Heart left ventricle (tissue), 16 donors: ENCODE results near the gene MRPL34. TPM values are rescaled to one million over a fixed set of nuclear protein-coding genes. Genes with fewer than 3 reads are reported as not detected.

Experiments used
- ATAC-seq, 4 donors: fragments of 200-7000 bp; cut with Tn5 transposase; one replicate each; pipeline ENCODE4 v1.9.1; 2020 to 2022; ENCODE audit warnings: moderate library complexity in 4 of 4, mild to moderate bottlenecking in 3 of 4, moderate number of reproducible peaks in 1 of 4
- DNase-seq, 5 donors: peaks; one replicate each; pipeline ENCODE4 v3.0.0-alpha.2; 2020
- H3K27ac ChIP-seq, 12 donors: fragments of 200-600 bp; sonication (generic) in 4 of 12; one replicate each; pipeline versions ENCODE4 v1.5.0 to v1.8.0; 2016 to 2022; ENCODE audit warnings: mild to moderate bottlenecking in 2 of 12
- H3K27me3 ChIP-seq, 9 donors: fragments of 200-600 bp; sonication (generic) in 2 of 9; one replicate each; pipeline versions ENCODE4 v1.5.1 to v1.8.0; 2016 to 2022; ENCODE audit warnings: mild to moderate bottlenecking in 3 of 9
- H3K36me3 ChIP-seq, 9 donors: fragments of 200-600 bp; sonication (generic) in 2 of 9; one replicate each; pipeline versions ENCODE4 v1.5.0 to v1.8.0; 2018 to 2022; ENCODE audit warnings: mild to moderate bottlenecking in 2 of 9
- H3K4me1 ChIP-seq, 12 donors: fragments of 200-600 bp; sonication (generic) in 4 of 12; one replicate each; pipeline versions ENCODE4 v1.5.0 to v1.8.0; 2016 to 2022; ENCODE audit warnings: mild to moderate bottlenecking in 3 of 12
- H3K4me3 ChIP-seq, 12 donors: fragments of 200-600 bp; sonication (generic) in 4 of 12; one replicate each; pipeline versions ENCODE4 v1.5.0 to v1.8.0; 2017 to 2022; ENCODE audit warnings: mild to moderate bottlenecking in 9 of 12, moderate library complexity in 4 of 12
- H3K9me3 ChIP-seq, 12 donors: fragments of 200-600 bp; sonication (generic) in 4 of 12; one replicate each; pipeline versions ENCODE4 v1.5.0 to v1.8.0; 2016 to 2022; ENCODE audit warnings: mild to moderate bottlenecking in 1 of 12
- CTCF ChIP-seq, 12 donors: fragments of 200-600 bp; sonication (generic) in 4 of 12; IDR thresholded peaks; one replicate each; pipeline versions ENCODE4 v1.5.0 to v1.8.0; 2018 to 2022; ENCODE audit warnings: antibody characterized with exemption in 12 of 12, mild to moderate bottlenecking in 5 of 12
- POLR2A ChIP-seq, 2 donors: fragments of 450-650 bp; IDR thresholded peaks; one replicate each; pipeline ENCODE4 v1.6.1; 2017; ENCODE audit warnings: antibody characterized with exemption in 2 of 2, mild to moderate bottlenecking in 2 of 2, moderate library complexity in 2 of 2
- WGBS, 4 donors: extraction: QIAGEN DNeasy Blood & Tissue Kit in 2 of 4; methylation state at CpG; one replicate each; pipeline versions ENCODE4 v1.1.5 to v1.1.7; 2013 to 2018; 5-methylcytosine and 5-hydroxymethylcytosine counted together
- intact Hi-C, 10 donors: fragments of 100-400 bp; cut with DNase I; formaldehyde crosslinking; loops; one replicate each; pipeline versions ENCODE4 v1.11.1 to v1.14.2; 2022
- polyA plus RNA-seq, 2 donors: library from polyadenylated mRNA; stranded (reverse); fragments of 200-250 nt; gene quantifications; one replicate each; pipeline ENCODE4 v1.2.3, GENCODE V29; 2013
- total RNA-seq, 9 donors: library from RNA; depleted of rRNA in 2 of 9; stranded (reverse); fragments of >200 nt in 2 of 9; fragmentation: NEBNext Ultra II Directional in 3 of 9; extraction: Animal tissue kit (Norgen Biotek cat#: 25700) in 3 of 9; gene quantifications; one replicate each; pipeline versions ENCODE4 v1.1.0 to v1.2.4, GENCODE V29; 2016 to 2023
- donor health status: ischemic (EF 13 %, LVEDD 7.1; RV severe dilation, severe dysfunction).
- donor health status: healthy with polysubstance abuse.
- donor health status: DM: no; HTN: yes; CAD: no.
- donor health status: DM: no; HTN: no; CAD: no.
- donor health status: ischemic (EF 25% LVEDD 6.9; RV normal size, moderate dysfunction).
- donor health status: ischemic (EF 25% LVEDD 5.7; RV mildly dilated, moderate dysfunction).
- donor health status: healthy.
- donor health status: DM: yes; HTN: yes; CAD: no.
- donor health status: ischemic (EF 35%, LVEDD 5.7; RV mildly dilated, moderate dysfunction).
- donor health status: nonischemic (EF 11% LVEDD 7.7; RV severe dilation, severe dysfunction).
- donor health status: DM: yes; HTN: yes; CAD: no.
- donor health status: PGD.
- donor health status: ischemic (EF 29% LVEDD 5.4; RV normal size, mild dysfunction).
- donor health status: nonischemic (EF 23%, LVEDD 6.1; RV moderate dilation, normal function).

MRPL34 gene
- total and polyA plus RNA-seq, 11 donors = 97.8 to 389 (median 190) TPM

- Histone ChIP-seq H3K4me1 (peaks cover 0 to 47% (median 32%) of the 10 kb centered on the region in 12 donors), H3K27me3 (no peaks in the 10 kb centered on the region), H3K27ac (peak overlapping the region in 11 of 12 donors; percentile 29 to 84 (median 76)), H3K4me3 (peak overlapping the region; percentile 58 to 98 (median 84)), H3K9me3 (no peaks in the 10 kb centered on the region), H3K36me3 (peaks cover 0 to 18% (median 14%) of the 10 kb centered on the region in 9 donors)
- 6 to 7% (median 6%) methylated on average over 14 to 23 of the region's 23 CpGs for WGBS, 4 donors
- no peak for TF ChIP-seq POLR2A (IDR thresholded peaks at IDR 0.05)
- no peak for TF ChIP-seq CTCF (IDR thresholded peaks at IDR 0.05)
- intact Hi-C loops = loop anchor here in 2 of 10 donors (2.0 kb wide), 2 partner anchors 23 to 25 kb away; partner anchors contain the start of gene ANO8 (in 1 of the 2)
- ATAC-seq = no peak
- DNase-seq = no peak
Measured at GRCh38 chr19:17309965-17310461, 4.3 kb downstream of the MRPL34 start.

- H3K4me3 ChIP-seq = no peak overlapping the region
- intact Hi-C loops = loop anchor here in 1 of 10 donors (2.0 kb wide), 1 partner anchor 21 kb away; no protein-coding TSS in a partner anchor
- ATAC-seq = no peak
- peaks cover 0 to 39% (median 23%) of the 10 kb centered on the region in 12 donors for H3K4me1 ChIP-seq
- 58 to 77% (median 72%) methylated on average over 10 to 11 of the region's 11 CpGs for WGBS, 4 donors
- TF ChIP-seq POLR2A (IDR thresholded peaks at IDR 0.05) (no peak), CTCF (IDR thresholded peaks at IDR 0.05) (no peak)
- no peaks in the 10 kb centered on the region for H3K9me3 ChIP-seq
- no peak for DNase-seq
- H3K27ac ChIP-seq = no peak overlapping the region
- H3K27me3 ChIP-seq = no peaks in the 10 kb centered on the region
- H3K36me3 ChIP-seq = peaks cover 0 to 32% (median 29%) of the 10 kb centered on the region in 9 donors
Measured at GRCh38 chr19:17311455-17312188, 6.0 kb downstream of the MRPL34 start.

- H3K4me1 ChIP-seq = peaks cover 0 to 31% (median 19%) of the 10 kb centered on the region in 12 donors
- H3K27me3 ChIP-seq = no peaks in the 10 kb centered on the region
- no peak overlapping the region for H3K27ac ChIP-seq
- no peak overlapping the region for H3K4me3 ChIP-seq
- H3K9me3 ChIP-seq = no peaks in the 10 kb centered on the region
- WGBS, 4 donors = 84 to 87% (median 86%) methylated on average over 18 to 20 of the region's 20 CpGs
- TF ChIP-seq POLR2A (IDR thresholded peaks at IDR 0.05) (no peak), CTCF (IDR thresholded peaks at IDR 0.05) (no peak)
- peaks cover 0 to 37% (median 33%) of the 10 kb centered on the region in 9 donors for H3K36me3 ChIP-seq
- no peak for ATAC-seq
- DNase-seq = no peak
- intact Hi-C loops = no loop called here
Measured at GRCh38 chr19:17312189-17313113, 6.8 kb downstream of the MRPL34 start.
